Measurements from ENCODE around the gene LTBP1.

LTBP1 gene

GRCh38 chr2:33333433-33333832 is 386.7 kb downstream of the LTBP1 start:
- no peak overlapping the region for H3K27ac ChIP-seq
- TF ChIP-seq CTCF (IDR thresholded peaks at IDR 0.05), result no peak
- no peaks in the 10 kb centered on the region for H3K27me3 ChIP-seq
- no peaks in the 10 kb centered on the region for H3K9me3 ChIP-seq
- intact Hi-C loops (cut with DNase I; ENCODE audit: low total_unique reads), result no loop called here
- peaks cover 0 to 29% (median 0%) of the 10 kb centered on the region in 4 donors for H3K4me1 ChIP-seq
- H3K36me3 ChIP-seq, result peaks cover 0 to 6% (median 0%) of the 10 kb centered on the region in 3 donors
- no peak overlapping the region for H3K4me3 ChIP-seq
- DNase-seq, result no peak

- H3K9me3 ChIP-seq, result no peaks in the 10 kb centered on the region
- peak overlapping the region in 1 of 2 donors; percentile 35 for H3K27ac ChIP-seq
- H3K4me3 ChIP-seq, result no peak overlapping the region
- no peak for TF ChIP-seq CTCF (IDR thresholded peaks at IDR 0.05)
- H3K36me3 ChIP-seq, result no peaks in the 10 kb centered on the region
- DNase-seq, result no peak
- H3K4me1 ChIP-seq, result peaks cover 0 to 31% (median 0%) of the 10 kb centered on the region in 4 donors
- H3K27me3 ChIP-seq, result no peaks in the 10 kb centered on the region
- intact Hi-C loops (cut with DNase I; ENCODE audit: low total_unique reads), result no loop called here
Measured at GRCh38 chr2:33334083-33334482, 387.3 kb downstream of the LTBP1 start.

GRCh38 chr2:33335516-33335915 is 388.8 kb downstream of the LTBP1 start:
- intact Hi-C loops (cut with DNase I; ENCODE audit: low total_unique reads), result no loop called here
- Histone ChIP-seq H3K27me3 (no peaks in the 10 kb centered on the region), H3K4me3 (no peak overlapping the region), H3K4me1 (peaks cover 0 to 44% (median 3%) of the 10 kb centered on the region in 4 donors), H3K36me3 (no peaks in the 10 kb centered on the region), H3K27ac (peak overlapping the region; percentile 35 to 46), H3K9me3 (no peaks in the 10 kb centered on the region)
- DNase-seq, result no peak
- TF ChIP-seq CTCF (IDR thresholded peaks at IDR 0.05), result no peak

GRCh38 chr2:33336036-33336625 is 389.4 kb downstream of the LTBP1 start:
- H3K36me3 ChIP-seq, result no peaks in the 10 kb centered on the region
- H3K4me3 ChIP-seq, result no peak overlapping the region
- no peak for DNase-seq
- no peaks in the 10 kb centered on the region for H3K27me3 ChIP-seq
- peak overlapping the region; percentile 35 to 46 for H3K27ac ChIP-seq
- intact Hi-C loops (cut with DNase I; ENCODE audit: low total_unique reads), result no loop called here
- no peaks in the 10 kb centered on the region for H3K9me3 ChIP-seq
- peaks cover 0 to 47% (median 3%) of the 10 kb centered on the region in 4 donors for H3K4me1 ChIP-seq
- no peak for TF ChIP-seq CTCF (IDR thresholded peaks at IDR 0.05)

GRCh38 chr2:33337385-33337960 is 390.7 kb downstream of the LTBP1 start:
- no peaks in the 10 kb centered on the region for H3K9me3 ChIP-seq
- no peak overlapping the region for H3K4me3 ChIP-seq
- no peak for DNase-seq
- peak overlapping the region in 1 of 2 donors; percentile 68 for H3K27ac ChIP-seq
- peaks cover 0 to 7% (median 0%) of the 10 kb centered on the region in 3 donors for H3K36me3 ChIP-seq
- TF ChIP-seq CTCF (IDR thresholded peaks at IDR 0.05), result no peak
- H3K27me3 ChIP-seq, result no peaks in the 10 kb centered on the region
- intact Hi-C loops (cut with DNase I; ENCODE audit: low total_unique reads), result no loop called here
- H3K4me1 ChIP-seq, result peaks cover 0 to 47% (median 3%) of the 10 kb centered on the region in 4 donors
